Adrenal gland (tissue), 5 donors: ENCODE results near the gene TRIO.

Experiments used
- POLR2A ChIP-seq, 2 donors: fragments of 450-650 bp; IDR thresholded peaks; one replicate each; pipeline ENCODE4 v1.6.1; 2017; ENCODE audit warnings: antibody characterized with exemption in 2 of 2, mild to moderate bottlenecking in 2 of 2, moderate library complexity in 1 of 2
- TF ChIP-seq, protein P1 (sequence below), 6 experiments: fragments of 450-650 bp in 4 of 6; fragments of 200-600 bp in 2 of 6; sonication (generic) in 1 of 6; IDR thresholded peaks; 1 replicate in 5 of 6; 2 replicates in 1 of 6; pipeline versions ENCODE4 v1.5.1 to v1.8.0; 2016 to 2021; ENCODE audit warnings: antibody characterized with exemption in 6 of 6, mild to moderate bottlenecking in 2 of 6, moderate library complexity in 1 of 6
- donor health status: DM: no; HTN: no; CAD: no.

DNA sequence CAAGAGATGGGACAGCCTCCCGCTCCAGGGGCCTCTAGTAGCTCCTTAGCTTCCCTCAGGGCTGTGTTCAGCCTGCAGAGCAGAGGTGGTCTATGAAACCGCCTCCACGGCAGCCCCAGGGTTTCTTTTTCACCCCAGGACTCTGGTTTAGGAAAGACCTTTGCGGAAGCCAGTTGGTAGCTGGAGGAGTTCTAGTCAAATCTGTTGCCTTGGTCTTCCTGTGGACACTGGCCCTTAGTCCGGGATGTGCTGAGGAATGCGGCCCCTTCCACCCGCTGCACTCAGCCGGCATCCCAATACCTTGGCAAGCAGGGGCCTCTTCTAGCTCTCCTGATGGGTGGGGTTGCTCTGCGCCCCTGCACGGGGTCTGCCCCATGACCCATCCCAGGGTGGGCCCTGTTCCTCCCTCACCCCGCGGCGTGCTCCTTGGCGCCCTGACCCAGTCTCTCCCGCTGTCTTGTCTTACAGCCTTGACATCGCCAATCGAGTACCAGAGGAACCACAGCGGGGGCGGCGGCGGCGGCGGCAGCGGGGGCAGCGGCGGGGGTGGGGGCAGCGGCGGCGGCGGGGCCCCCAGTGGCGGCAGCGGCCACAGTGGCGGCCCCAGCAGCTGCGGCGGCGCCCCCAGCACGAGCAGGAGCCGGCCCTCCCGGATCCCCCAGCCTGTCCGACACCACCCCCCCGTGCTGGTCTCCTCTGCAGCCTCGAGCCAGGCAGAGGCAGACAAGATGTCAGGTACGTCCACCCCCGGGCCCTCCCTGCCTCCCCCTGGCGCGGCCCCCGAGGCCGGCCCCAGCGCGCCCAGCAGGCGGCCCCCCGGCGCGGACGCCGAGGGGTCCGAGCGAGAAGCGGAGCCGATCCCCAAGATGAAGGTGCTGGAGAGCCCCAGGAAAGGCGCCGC, 344.1 kb downstream of the TRIO start:
- TF ChIP-seq, protein P1, sequence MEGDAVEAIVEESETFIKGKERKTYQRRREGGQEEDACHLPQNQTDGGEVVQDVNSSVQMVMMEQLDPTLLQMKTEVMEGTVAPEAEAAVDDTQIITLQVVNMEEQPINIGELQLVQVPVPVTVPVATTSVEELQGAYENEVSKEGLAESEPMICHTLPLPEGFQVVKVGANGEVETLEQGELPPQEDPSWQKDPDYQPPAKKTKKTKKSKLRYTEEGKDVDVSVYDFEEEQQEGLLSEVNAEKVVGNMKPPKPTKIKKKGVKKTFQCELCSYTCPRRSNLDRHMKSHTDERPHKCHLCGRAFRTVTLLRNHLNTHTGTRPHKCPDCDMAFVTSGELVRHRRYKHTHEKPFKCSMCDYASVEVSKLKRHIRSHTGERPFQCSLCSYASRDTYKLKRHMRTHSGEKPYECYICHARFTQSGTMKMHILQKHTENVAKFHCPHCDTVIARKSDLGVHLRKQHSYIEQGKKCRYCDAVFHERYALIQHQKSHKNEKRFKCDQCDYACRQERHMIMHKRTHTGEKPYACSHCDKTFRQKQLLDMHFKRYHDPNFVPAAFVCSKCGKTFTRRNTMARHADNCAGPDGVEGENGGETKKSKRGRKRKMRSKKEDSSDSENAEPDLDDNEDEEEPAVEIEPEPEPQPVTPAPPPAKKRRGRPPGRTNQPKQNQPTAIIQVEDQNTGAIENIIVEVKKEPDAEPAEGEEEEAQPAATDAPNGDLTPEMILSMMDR (IDR thresholded peaks at IDR 0.05): no peak
- TF ChIP-seq POLR2A (IDR thresholded peaks at IDR 0.05): no peak
